ENCODE measurements around the gene SPEM3.

GRCh38 chr17:7439462-7440112, 10.9 kb downstream of the SPEM3 start, which contains the start of gene FGF11:
- TF ChIP-seq TOX (CRISPR knock-in tag; IDR thresholded peaks at IDR 0.05; ENCODE audit: borderline replicate concordance), result no peak
- TF ChIP-seq TCF4 (CRISPR knock-in tag; IDR thresholded peaks at IDR 0.05; ENCODE audit: borderline replicate concordance), result no peak
- no peak for TF ChIP-seq PATZ1 (CRISPR knock-in tag; IDR thresholded peaks at IDR 0.05; ENCODE audit: borderline replicate concordance)
- no peak for TF ChIP-seq ESRRG (CRISPR knock-in tag; IDR thresholded peaks at IDR 0.05)
